ENCODE data around the gene DIAPH1.

DIAPH1 gene

GRCh38 chr5:141517880-141518617, 100.8 kb downstream of the DIAPH1 start:
- no peak for DNase-seq

DNA sequence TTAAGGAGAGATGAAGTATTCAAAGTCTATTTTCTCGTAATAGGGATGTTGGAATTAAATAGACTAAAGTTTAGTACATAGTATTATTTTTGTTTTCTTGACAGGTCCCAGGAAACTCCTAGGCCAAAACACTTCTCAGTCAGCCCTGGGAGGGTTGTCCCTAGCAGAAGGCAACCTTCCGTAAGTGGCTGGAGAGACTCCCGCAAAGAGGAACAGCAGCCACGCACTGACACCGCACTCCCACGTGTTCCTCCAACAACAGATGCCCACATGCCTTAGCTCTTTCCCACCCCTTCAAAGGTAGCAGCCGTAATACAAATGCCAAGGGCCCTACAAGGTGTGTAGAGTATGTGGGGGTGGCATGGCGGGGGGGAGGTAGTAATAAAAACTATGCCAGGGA, 101.5 kb downstream of the DIAPH1 start:
- no peak for DNase-seq

DNA sequence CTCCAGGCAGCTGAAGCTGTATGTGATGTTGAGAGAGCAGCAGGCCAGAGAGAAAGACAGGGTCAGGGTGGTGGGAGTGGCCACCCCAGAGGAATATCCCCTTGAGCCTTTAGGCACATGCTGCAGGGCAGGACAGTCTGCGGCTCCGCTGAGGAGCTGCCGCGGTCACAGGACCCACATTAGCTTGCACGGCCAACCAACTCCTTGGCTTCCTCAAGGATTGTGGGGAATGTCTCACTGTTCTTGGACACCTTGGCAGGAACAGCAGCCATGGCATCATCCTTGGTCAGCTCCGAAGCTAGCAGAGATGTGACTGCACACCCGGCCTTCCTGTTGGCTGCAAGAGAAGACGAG, 102.2 kb downstream of the DIAPH1 start:
- DNase-seq = no peak

- DNase-seq = no peak
These were observed 102.7 kb downstream of the DIAPH1 start for GRCh38 chr5:141515946-141516671.

DNA sequence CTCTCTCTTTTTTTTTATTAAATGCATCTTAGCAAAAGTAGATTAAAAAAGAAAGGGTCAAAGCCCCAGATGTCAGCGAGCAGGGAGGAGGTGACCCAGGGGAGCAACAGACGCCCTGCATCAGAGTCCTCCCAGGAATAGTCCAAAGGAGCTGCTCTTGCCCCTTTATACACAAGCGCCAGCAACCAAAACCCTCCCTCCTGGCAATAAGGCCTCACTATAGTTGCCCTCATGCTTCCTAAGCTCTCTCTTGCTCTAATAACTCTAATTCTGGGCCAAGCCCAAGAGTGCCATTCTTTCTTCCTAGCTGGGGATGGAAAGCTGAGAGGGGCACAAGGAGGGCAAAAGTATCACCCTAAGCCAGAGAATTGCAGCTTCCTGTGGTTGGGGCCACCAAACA, 103.7 kb downstream of the DIAPH1 start:
- no peak for DNase-seq

- DNase-seq = no peak
These were observed 104.3 kb downstream of the DIAPH1 start for GRCh38 chr5:141514330-141515133.

GRCh38 chr5:141513627-141514329, 105.0 kb downstream of the DIAPH1 start:
- DNase-seq = peak; percentile 37

- peak; percentile 25 for DNase-seq
These were observed 105.7 kb downstream of the DIAPH1 start for GRCh38 chr5:141512911-141513626.

GRCh38 chr5:141512390-141512910, 106.3 kb downstream of the DIAPH1 start:
- DNase-seq = peak; percentile 84

DNA sequence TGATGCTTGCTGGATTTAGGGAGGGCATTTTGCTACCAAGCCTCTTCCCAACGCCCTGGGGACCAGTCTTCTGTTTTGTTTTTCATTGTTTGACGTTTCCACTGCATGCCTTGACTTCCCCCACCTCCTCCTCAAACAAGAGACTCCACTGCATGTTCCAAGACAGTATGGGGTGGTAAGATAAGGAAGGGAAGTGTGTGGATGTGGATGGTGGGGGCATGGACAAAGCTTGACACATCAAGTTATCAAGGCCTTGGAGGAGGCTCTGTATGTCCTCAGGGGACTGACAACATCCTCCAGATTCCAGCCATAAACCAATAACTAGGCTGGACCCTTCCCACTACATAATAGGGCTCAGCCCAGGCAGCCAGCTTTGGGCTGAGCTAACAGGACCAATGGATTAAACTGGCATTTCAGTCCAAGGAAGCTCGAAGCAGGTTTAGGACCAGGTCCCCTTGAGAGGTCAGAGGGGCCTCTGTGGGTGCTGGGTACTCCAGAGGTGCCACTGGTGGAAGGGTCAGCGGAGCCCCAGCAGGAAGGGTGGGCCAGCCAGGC, 107.0 kb downstream of the DIAPH1 start:
- no peak for DNase-seq

GRCh38 chr5:141510850-141511601, 107.8 kb downstream of the DIAPH1 start:
- no peak for DNase-seq

GRCh38 chr5:141510160-141510559, 108.6 kb downstream of the DIAPH1 start:
- DNase-seq = no peak

DNA sequence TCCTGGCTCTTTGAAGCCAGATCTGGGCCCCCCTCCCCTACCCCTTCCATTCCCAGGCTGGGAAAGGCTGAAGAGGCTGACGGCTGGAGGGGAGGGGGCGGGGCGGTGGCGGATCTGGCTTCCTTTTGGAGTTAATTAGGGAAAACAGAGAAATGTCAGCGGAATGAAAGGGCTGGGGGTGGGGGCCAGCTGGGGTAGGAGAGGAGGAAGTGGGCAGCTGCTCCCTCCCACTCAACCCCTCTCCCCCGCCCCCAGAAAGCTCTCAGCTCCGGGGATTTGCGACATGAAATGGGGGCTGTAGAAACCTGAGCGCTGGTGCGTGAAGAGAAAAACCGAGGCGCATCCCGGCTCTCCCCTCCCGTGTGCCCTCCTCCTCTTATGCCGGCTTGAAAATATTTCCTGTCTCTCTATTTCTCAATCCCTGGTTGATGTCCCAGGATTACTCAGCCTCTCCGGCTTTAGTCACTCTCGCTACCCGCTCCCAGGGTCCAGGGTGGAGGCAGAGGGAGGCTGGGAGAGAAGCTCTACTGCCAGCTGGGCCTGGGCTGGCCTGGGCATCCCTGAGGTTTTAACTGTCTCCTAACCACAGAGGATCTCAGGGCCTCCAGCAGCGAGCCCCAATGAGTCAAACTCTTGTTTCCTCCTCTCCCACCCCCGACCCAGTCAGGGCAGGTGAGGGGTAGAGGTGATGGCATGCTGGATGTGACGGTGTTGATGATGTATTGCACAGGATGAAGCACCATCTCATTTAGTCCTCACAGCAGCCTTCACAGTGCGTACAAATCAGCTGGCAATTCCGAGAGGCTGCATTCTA, 109.8 kb downstream of the DIAPH1 start:
- no peak for DNase-seq

GRCh38 chr5:141508440-141508797, 110.4 kb downstream of the DIAPH1 start:
- DNase-seq = no peak

DNA sequence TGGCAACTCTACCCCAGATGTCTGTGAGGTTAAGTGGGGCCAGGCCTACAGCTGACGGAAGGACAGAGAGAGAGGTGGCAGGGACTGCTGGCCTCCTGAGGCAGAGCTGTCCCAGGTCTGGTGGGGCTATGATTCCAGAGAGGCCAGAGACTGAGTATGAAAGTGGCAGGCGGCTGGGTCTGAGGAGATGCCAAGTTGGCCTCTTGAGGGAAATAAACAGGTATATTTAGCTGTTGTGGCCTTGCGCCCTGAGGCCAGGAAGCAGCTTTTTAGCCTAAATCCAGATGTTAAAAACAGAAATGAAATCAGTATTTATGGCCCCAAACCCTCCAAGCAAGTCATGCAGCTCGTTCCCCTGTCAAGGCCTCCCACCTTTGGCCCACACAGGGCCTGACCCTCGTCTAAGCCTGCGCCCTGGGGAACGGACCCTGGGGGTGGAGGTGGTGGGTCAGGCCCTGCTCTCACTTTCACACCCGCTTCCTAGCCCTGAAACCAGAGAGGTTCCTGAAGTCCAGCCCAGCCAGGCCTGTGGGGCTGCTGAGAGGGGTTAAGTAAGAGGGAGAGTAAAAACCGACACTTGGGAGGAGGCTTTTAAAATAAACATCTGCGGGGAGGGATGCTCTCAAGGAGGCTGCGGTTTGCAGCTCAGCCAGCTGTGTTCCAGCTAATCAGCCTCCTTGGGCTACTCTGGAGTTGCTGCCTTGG, 111.3 kb downstream of the DIAPH1 start:
- DNase-seq = no peak

GRCh38 chr5:141506381-141507155, 112.2 kb downstream of the DIAPH1 start:
- no peak for DNase-seq

DNA sequence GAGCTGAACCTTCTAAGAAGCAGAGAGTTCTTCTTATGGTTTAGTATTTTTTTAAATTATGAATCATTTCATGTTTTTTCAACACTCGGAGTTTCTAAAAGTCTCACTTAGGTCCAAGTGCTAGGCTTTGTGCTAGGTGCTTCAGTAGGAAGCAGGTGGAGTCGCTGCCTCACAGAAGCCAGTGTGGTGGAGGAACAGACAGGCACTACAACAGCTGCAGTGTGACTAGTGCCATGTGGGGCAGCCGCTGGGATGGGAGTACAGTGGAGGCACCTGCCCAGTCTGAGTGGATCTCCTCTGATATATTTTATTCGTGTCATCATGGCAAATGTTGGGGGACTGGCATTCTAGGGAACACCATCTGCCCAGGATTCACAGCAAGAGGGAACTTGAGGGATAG, 114.6 kb downstream of the DIAPH1 start:
- no peak for DNase-seq

DNA sequence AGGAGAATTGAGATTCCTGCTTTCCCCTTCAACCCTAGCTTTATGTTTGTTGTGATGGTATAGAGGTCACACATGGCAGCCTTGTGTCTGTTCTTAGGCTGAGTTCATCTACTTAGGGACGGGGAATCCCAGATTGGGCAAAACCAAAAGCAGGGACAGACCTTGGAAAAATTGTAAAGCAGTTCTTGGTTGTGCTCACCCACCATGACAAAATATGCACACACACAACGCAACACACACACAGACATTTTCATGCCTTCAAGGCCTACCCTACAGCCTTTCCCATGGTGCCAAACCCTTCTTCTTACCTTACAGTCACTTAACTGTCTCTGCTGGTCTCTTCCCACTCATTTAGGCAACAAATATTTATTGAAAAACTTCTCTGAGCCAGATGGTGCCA, 115.1 kb downstream of the DIAPH1 start:
- DNase-seq = no peak

GRCh38 chr5:141501761-141502160, 117.0 kb downstream of the DIAPH1 start:
- DNase-seq = no peak

Measured in CD4-positive, alpha-beta T cell treated with Interleukin-17A for 1 hour (primary cell).